Neuronal stem cell (in vitro differentiated cells): ENCODE data around the gene IGF1R.
"Not testable (repeated sequence)": the region's sequence is repeated elsewhere in the genome, so short reads cannot be mapped to it uniquely, and the experiment has no call there.

Experiments used
- DNase-seq: peaks from one replicate; pipeline ENCODE4 v3.0.0-alpha.2; 2013; ENCODE audit warnings: low spot score
- H2AFZ ChIP-seq: one replicate; pipeline ENCODE4 v1.6.1; 2013; ENCODE audit warnings: mild to moderate bottlenecking, low read length, inconsistent platforms
- H2AK5ac ChIP-seq: 2 replicates; pipeline ENCODE4 v1.6.1; 2013; ENCODE audit warnings: low read depth, mild to moderate bottlenecking, inconsistent platforms, low read length, moderate library complexity, mixed read lengths
- H2BK120ac ChIP-seq: 2 replicates; pipeline ENCODE4 v1.6.1; 2013; ENCODE audit warnings: low read depth, mild to moderate bottlenecking, inconsistent platforms, low read length, moderate library complexity, mixed read lengths
- H2BK12ac ChIP-seq: one replicate; pipeline ENCODE4 v1.6.1; 2013; ENCODE audit warnings: low read length, inconsistent platforms
- H2BK15ac ChIP-seq: 2 replicates; pipeline ENCODE4 v1.6.1; 2013; ENCODE audit warnings: mild to moderate bottlenecking, low read length, inconsistent platforms, mixed read lengths
- H2BK5ac ChIP-seq: one replicate; pipeline ENCODE4 v1.6.1; 2013; ENCODE audit warnings: inconsistent platforms, mild to moderate bottlenecking, low read length, moderate library complexity
- H3K14ac ChIP-seq: one replicate; pipeline ENCODE4 v1.6.1; 2013; ENCODE audit warnings: low read length, inconsistent platforms
- H3K18ac ChIP-seq: 2 replicates; pipeline ENCODE4 v1.6.1; 2013; ENCODE audit warnings: low read length, inconsistent platforms
- H3K23ac ChIP-seq: 2 replicates; pipeline ENCODE4 v1.6.1; 2013; ENCODE audit warnings: low read depth, mild to moderate bottlenecking, mixed read lengths, low read length, inconsistent platforms; ENCODE audit not compliant: poor library complexity
- H3K27ac ChIP-seq: replicated peaks from 3 replicates; pipeline ENCODE4 v1.5.1; 2013; ENCODE audit warnings: low read length, inconsistent platforms
- H3K27me3 ChIP-seq, 3 experiments: 2 replicates each; pipeline ENCODE4 v1.6.1; 2013; ENCODE audit warnings: low read length in 3 of 3, mild to moderate bottlenecking in 2 of 3, inconsistent platforms in 1 of 3, low read depth in 1 of 3, mixed read lengths in 1 of 3, moderate library complexity in 1 of 3; ENCODE audit not compliant: control insufficient read depth in 3 of 3, insufficient read depth in 3 of 3
- H3K36me3 ChIP-seq, 2 donors: replicated peaks in 1 of 2; 2 replicates each; pipeline ENCODE4 v1.6.1; 2013; ENCODE audit warnings: low read length in 2 of 2; ENCODE audit not compliant: control insufficient read depth in 2 of 2, insufficient read depth in 2 of 2
- H3K4ac ChIP-seq: 2 replicates; pipeline ENCODE4 v1.6.1; 2013; ENCODE audit warnings: inconsistent platforms, mild to moderate bottlenecking, low read length, moderate library complexity
- H3K4me1 ChIP-seq, 2 donors: 1 replicate in 1 of 2; 2 replicates in 1 of 2; pipeline ENCODE4 v1.6.1; 2013; ENCODE audit warnings: low read length in 2 of 2, low read depth in 1 of 2; ENCODE audit not compliant: control insufficient read depth in 2 of 2, insufficient read depth in 1 of 2
- H3K4me2 ChIP-seq: one replicate; pipeline ENCODE4 v1.6.1; 2013; ENCODE audit warnings: mild to moderate bottlenecking, low read length, inconsistent platforms; ENCODE audit not compliant: insufficient read depth, poor library complexity, severe bottlenecking
- H3K4me3 ChIP-seq, 2 donors: 2 replicates each; pipeline ENCODE4 v1.5.1; 2013; ENCODE audit warnings: low read length in 2 of 2, mild to moderate bottlenecking in 2 of 2, inconsistent platforms in 1 of 2, moderate library complexity in 1 of 2
- H3K79me1 ChIP-seq: one replicate; pipeline ENCODE4 v1.6.1; 2013; ENCODE audit warnings: low read depth, mild to moderate bottlenecking, inconsistent platforms, low read length, moderate library complexity
- H3K9ac ChIP-seq: one replicate; pipeline ENCODE4 v1.6.1; 2013; ENCODE audit warnings: mild to moderate bottlenecking, low read depth, low read length, inconsistent platforms; ENCODE audit not compliant: poor library complexity
- H3K9me3 ChIP-seq, 2 donors: replicated peaks in 1 of 2; 2 replicates each; pipeline versions ENCODE3 to v1.6.1; 2013; ENCODE audit warnings: low read length in 2 of 2, mild to moderate bottlenecking in 2 of 2, inconsistent platforms in 1 of 2, low read depth in 1 of 2, mixed read lengths in 1 of 2, moderate library complexity in 1 of 2; ENCODE audit not compliant: control insufficient read depth in 2 of 2, insufficient read depth in 1 of 2
- H4K8ac ChIP-seq: one replicate; pipeline ENCODE4 v1.6.1; 2013; ENCODE audit warnings: low read depth, mild to moderate bottlenecking, inconsistent platforms, low read length, moderate library complexity
- H4K91ac ChIP-seq: one replicate; pipeline ENCODE4 v1.6.1; 2013; ENCODE audit warnings: low read length, low read depth, mild to moderate bottlenecking, inconsistent platforms; ENCODE audit not compliant: poor library complexity
- WGBS, 2 donors: extraction: QIAGEN DNeasy Blood & Tissue Kit; methylation state at CpG; one replicate each; pipeline ENCODE4 v1.1.7; 2013; ENCODE audit warnings: missing lambda C conversion rate in 2 of 2, mixed read lengths in 1 of 2; ENCODE audit not compliant: insufficient read length in 2 of 2, insufficient replicate concordance in 1 of 2; ENCODE audit errors: extremely low coverage in 2 of 2; 5-methylcytosine and 5-hydroxymethylcytosine counted together

IGF1R gene

GRCh38 chr15:98614681-98615080 is 33.7 kb upstream of the IGF1R start:
- WGBS, 2 donors = no CpG with 5 or more reads among the region's 6 CpGs
- H2BK12ac ChIP-seq = no peak overlapping the region
- H3K4ac ChIP-seq = no peak overlapping the region

GRCh38 chr15:98616397-98616796 is 31.9 kb upstream of the IGF1R start:
- no peak overlapping the region for H3K4ac ChIP-seq
- H3K14ac ChIP-seq = no peak overlapping the region
- H2AFZ ChIP-seq = no peak overlapping the region
- no peak overlapping the region for H2BK15ac ChIP-seq
- H2BK120ac ChIP-seq = no peak overlapping the region
- no peaks in the 10 kb centered on the region for H3K79me1 ChIP-seq
- no peak overlapping the region for H3K27ac ChIP-seq
- no peak overlapping the region for H3K4me2 ChIP-seq
- no peak for DNase-seq
- no peak overlapping the region for H2AK5ac ChIP-seq
- H2BK12ac ChIP-seq = no peak overlapping the region
- H4K8ac ChIP-seq = no peak overlapping the region
- H3K23ac ChIP-seq = no peak overlapping the region
- no peak overlapping the region for H3K18ac ChIP-seq
- no peaks in the 10 kb centered on the region for H3K27me3 ChIP-seq
- no peak overlapping the region for H3K4me3 ChIP-seq
- H3K9me3 ChIP-seq = no peaks in the 10 kb centered on the region
- H2BK5ac ChIP-seq = no peak overlapping the region
- no CpG with 5 or more reads among the region's 10 CpGs for WGBS, 2 donors
- peaks cover 2 to 6% of the 10 kb centered on the region in 2 donors for H3K4me1 ChIP-seq
- H3K9ac ChIP-seq = no peak overlapping the region
- H3K36me3 ChIP-seq = no peaks in the 10 kb centered on the region
- no peak overlapping the region for H4K91ac ChIP-seq

More at GRCh38 chr15:98614681-98615080, 33.7 kb upstream of the IGF1R start:
- H3K18ac ChIP-seq = no peak overlapping the region
- H3K27me3 ChIP-seq = no peaks in the 10 kb centered on the region
- H4K91ac ChIP-seq = no peak overlapping the region
- no peak overlapping the region for H2BK5ac ChIP-seq
- no peak overlapping the region for H4K8ac ChIP-seq
- no peak overlapping the region for H3K4me2 ChIP-seq
- no peak overlapping the region for H2BK15ac ChIP-seq
- no peaks in the 10 kb centered on the region for H3K36me3 ChIP-seq
- H2BK120ac ChIP-seq = no peak overlapping the region
- H3K14ac ChIP-seq = no peak overlapping the region
- H2AFZ ChIP-seq = no peak overlapping the region
- no peaks in the 10 kb centered on the region for H3K79me1 ChIP-seq
- H3K4me1 ChIP-seq = peaks cover 2 to 3% of the 10 kb centered on the region in 2 donors
- no peak for DNase-seq
- H3K9ac ChIP-seq = no peak overlapping the region
- no peak overlapping the region for H3K4me3 ChIP-seq
- H3K23ac ChIP-seq = no peak overlapping the region
- H3K9me3 ChIP-seq = no peaks in the 10 kb centered on the region
- no peak overlapping the region for H3K27ac ChIP-seq
- H2AK5ac ChIP-seq = no peak overlapping the region

DNA sequence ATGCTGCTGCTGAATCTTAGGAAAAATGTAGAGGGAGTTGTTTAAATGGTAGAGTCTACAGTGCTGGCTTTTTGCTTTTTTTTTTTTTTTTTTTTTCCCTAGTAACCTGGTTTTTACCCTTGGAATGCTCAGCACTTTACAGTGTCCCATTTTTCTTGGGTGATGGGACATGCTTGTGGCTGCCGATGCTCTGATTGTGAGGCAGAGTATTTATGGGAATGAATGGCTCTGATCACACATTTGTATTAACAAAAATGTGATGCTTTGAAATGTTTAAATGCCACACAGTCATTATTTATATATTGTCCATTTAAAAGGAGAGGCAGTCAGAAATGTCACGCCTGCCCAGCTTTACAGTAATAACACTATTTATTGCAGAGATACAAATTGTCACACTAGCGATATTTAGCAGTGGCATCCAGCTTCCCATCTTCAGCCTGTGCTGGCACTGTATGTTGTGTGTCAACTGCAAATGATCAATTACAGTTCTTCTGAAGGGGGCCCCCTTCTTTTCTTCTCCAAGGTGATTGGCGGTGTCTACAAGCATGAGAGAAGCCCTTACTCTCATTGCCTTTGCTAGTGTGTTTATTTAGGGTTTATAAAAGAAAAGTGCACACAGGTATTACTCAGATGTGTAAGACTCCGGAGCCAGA is 30.9 kb upstream of the IGF1R start:
- H3K23ac ChIP-seq = no peak overlapping the region
- H2BK15ac ChIP-seq = no peak overlapping the region
- H3K27me3 ChIP-seq = no peaks in the 10 kb centered on the region
- H3K79me1 ChIP-seq = no peaks in the 10 kb centered on the region
- H3K18ac ChIP-seq = no peak overlapping the region
- DNase-seq = no peak
- H2BK5ac ChIP-seq = no peak overlapping the region
- H3K4ac ChIP-seq = no peak overlapping the region
- H2AK5ac ChIP-seq = no peak overlapping the region
- no peak overlapping the region for H2BK120ac ChIP-seq
- no peak overlapping the region for H2AFZ ChIP-seq
- no peaks in the 10 kb centered on the region for H3K9me3 ChIP-seq
- H3K4me3 ChIP-seq = no peak overlapping the region
- H3K4me2 ChIP-seq = no peak overlapping the region
- no CpG with 5 or more reads among the region's 5 CpGs for WGBS, 2 donors
- no peak overlapping the region for H4K91ac ChIP-seq
- no peak overlapping the region for H4K8ac ChIP-seq
- H3K9ac ChIP-seq = no peak overlapping the region
- peaks cover 2 to 6% of the 10 kb centered on the region in 2 donors for H3K4me1 ChIP-seq
- no peak overlapping the region for H2BK12ac ChIP-seq
- H3K36me3 ChIP-seq = no peaks in the 10 kb centered on the region
- H3K27ac ChIP-seq = no peak overlapping the region
- H3K14ac ChIP-seq = no peak overlapping the region

GRCh38 chr15:98618576-98618975 is 29.8 kb upstream of the IGF1R start:
- not testable (repeated sequence) for H4K91ac ChIP-seq, H3K27ac ChIP-seq, H2BK120ac ChIP-seq, H3K27me3 ChIP-seq, H3K4me3 ChIP-seq, DNase-seq, H2BK15ac ChIP-seq, H3K4me1 ChIP-seq, H2BK12ac ChIP-seq, H2AK5ac ChIP-seq, H3K23ac ChIP-seq, H2AFZ ChIP-seq, H3K4ac ChIP-seq, H4K8ac ChIP-seq, H3K9me3 ChIP-seq, H3K4me2 ChIP-seq, H3K18ac ChIP-seq, H3K79me1 ChIP-seq, H3K9ac ChIP-seq, H2BK5ac ChIP-seq, H3K14ac ChIP-seq, H3K36me3 ChIP-seq
- WGBS, 2 donors = no CpG with 5 or more reads among the region's 13 CpGs
